Activated T-cell treated with anti-CD3 and anti-CD28 coated beads, Interleukin-2, amount 50 U/mL, for 48 hours (primary cell): ENCODE results near the gene FAM47E.
"Not testable (repeated sequence)": the region's sequence is repeated elsewhere in the genome, so short reads cannot be mapped to it uniquely, and the experiment has no call there.

Experiments used
- DNase-seq, 2 experiments: peaks; one replicate each; pipeline ENCODE4 v3.0.0-alpha.2; 2020

The FAM47E gene

DNA sequence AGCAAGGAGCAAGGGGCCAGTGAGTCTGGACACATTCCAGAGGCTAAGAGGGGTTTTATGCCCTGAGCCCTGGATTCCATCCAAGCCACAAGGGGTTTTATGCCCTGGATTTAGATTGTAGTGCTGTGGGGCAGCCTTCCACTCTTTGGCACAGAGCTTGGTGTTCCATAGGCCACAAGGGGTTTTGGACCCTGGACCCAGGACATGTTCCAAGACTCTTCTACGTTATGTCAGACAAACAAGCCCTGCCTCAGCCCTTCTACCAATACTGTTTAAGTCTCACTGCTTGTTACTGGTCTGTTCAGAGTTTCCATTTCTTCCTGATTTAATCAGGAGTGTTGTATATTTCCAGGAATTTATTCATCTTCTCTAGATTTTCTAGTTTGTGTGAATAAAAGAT, 25.1 kb upstream of the FAM47E start:
- no peak for DNase-seq

DNA sequence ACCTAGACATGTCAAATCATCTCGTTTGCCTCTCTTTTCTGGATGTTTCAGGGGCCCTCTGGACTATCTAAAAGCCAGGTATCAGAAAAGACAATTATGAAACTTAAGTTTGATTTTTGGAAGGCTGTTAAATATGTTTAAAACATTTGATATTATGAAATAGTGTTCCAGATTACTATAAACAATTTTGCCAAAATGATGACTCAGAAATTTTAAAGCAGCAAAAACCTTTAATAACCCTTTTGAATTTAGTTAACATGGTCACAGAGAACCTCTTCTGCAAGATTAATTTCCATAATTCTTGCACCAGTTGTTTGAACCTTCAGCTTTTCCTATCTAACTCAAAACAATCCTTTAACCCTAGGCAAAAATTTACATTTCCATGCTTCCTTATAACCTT, 18.8 kb upstream of the FAM47E start:
- no peak for DNase-seq

DNA sequence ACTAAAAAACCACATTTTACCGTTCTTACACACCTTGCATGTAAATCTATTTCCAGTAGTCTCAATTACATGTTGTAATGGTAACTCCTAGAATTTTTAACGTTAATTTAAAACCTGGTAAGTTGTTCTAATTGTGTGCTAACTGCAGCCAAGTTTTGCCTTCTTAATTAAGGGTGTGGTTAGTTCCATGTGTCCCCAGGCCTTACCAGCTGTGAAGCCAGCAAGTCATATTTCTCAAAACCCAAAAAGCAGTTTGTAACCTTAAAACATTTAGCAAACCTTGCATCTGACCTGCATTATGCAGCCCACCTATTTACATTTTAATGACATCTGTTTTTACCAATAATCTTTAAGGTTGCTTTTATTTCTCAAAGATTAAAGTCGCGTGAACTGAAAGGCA, 18.4 kb upstream of the FAM47E start:
- no peak for DNase-seq

DNA sequence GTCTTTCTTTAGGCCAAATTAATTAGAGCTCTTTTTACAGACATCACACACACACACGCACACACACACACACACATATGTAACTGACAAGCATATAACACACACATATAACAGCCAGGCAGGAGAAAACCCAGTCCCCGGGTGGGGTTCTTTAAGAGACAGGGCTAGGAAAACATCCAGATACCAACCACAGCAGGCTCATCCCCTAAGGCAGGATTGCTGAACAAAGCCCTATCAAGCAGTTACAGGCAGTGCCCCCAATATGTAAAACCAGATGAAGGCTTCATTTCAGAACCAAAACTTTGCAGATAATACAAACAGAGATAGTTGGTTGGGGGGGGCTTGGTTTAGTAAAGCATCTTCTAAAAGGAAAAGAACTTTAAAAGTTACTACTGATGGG, 18.0 kb upstream of the FAM47E start:
- DNase-seq = no peak

DNA sequence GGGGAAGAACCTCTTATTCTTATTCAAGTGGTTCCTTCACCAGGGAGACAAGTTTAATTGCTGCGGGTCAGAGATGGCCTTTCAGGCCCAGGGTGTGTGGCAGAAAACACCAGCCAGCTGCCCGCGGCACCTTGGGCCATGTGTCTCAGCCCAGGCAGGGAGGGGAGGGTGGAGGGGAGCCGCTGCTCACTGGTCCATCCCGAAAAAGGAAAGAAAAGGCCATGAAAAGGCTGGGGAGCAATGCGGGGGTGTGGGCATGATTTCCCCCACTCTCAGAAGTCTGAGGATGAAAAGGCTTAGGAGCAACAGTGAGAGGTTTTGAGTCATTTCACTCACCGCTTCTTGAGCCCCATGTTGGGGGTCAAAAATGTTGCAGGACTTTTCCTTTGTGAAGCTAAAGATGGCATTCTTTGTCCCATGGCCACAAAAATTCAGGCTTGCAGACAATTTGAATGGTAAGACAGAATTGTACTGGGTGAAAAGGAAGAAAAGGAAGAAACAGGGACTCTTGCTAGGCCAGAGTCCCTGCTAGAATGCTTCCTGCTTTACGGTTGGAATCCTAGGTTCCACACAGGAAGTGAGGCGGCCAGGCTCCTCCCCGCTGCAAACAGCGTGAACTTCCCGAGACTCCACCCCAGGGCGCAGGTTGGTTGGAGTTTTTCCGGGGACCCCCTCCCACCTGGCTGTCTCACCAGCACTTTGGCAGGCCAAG, 17.4 kb upstream of the FAM47E start:
- DNase-seq = no peak

DNA sequence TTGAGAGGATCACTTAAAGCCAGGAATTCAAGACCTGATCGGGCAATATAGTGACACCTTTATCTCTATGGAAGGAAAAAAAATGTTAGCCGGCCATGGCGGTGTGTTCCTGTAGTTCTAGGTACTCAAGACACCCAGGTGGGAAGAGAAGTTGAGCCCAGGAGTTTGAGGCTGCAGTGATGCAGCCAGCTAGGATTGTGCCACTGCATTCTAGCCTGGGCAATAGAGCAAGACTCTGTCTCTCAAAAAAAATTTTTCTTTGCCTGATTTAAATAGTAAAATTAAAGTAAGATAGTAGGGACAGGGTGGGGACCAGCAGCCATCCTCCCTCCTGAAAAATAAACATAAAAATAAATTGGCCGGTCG, 16.9 kb upstream of the FAM47E start:
- no peak for DNase-seq

DNA sequence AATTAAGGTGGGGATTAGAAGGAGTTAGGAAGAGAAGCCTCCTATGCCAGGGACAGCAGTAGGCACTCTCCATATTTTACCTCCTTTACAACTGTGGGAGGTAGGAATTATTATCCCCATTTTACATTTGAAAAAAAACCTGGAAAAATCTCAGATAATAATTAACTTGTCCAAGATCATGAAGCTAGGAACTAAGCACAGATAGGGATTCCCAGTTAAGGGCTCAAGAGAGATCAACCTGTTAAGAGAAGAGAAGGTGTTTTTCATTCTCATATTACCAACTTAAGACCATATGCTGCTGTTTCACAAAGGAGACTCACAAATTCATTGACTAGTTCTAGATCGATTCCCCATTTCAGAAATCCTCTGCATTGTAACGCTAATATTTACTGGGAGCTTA, 16.1 kb upstream of the FAM47E start:
- DNase-seq = no peak

DNA sequence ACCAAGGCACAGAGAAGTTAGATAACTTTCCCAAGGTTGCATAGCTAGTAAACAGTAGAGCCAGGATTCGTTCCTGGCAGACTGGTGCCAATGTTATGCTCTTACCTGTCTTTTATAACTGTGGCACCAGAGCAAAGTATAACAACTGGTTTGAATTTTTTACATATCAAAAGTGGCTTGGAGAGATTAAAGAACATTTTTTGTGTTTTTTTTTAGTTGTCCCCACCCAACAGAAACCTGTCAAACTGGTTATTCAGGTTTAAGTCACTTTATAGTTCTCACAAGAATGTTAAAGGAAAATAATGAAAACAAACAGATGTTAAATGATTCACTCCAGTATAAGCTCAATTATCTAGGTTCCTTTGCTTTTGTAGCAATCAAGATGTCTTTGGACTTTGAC, 15.6 kb upstream of the FAM47E start:
- DNase-seq = no peak

DNA sequence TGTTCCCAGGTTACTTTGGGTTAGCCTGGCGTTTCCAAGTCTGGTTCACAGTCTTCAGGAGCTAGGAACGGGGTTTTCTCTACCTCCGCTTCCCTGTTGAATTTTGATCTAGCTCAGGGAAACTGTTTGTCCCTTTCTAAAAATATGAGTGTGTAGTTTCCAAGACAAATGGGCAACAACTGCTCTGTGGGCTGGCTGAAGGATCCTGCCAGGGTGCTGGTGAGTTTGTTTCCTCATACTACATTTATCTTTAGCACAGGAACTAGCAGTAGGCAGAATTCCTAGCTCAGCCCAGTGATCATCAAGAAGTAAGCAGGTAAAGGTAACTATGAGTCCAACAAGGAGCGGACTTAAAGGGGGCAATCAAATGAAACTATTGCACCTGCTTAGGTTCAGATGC, 13.3 kb upstream of the FAM47E start:
- no peak for DNase-seq

DNA sequence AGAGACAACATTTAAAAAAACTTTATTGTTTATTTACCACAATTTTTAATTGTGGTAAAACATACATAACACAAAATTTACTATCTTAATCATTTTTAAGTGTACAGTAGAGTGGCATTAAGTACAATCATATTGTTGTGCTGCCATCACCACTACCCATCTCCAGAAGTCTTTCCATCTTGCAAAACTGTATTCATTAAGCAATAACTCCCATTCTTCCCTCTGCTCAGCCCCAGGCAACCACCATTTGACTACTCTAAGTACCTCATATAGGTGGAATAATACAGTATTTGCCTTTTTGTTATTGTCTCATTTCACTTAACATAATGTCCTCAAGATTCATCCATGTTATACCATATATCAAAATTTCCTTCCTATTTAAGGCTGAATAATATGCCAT, 12.8 kb upstream of the FAM47E start:
- no peak for DNase-seq

DNA sequence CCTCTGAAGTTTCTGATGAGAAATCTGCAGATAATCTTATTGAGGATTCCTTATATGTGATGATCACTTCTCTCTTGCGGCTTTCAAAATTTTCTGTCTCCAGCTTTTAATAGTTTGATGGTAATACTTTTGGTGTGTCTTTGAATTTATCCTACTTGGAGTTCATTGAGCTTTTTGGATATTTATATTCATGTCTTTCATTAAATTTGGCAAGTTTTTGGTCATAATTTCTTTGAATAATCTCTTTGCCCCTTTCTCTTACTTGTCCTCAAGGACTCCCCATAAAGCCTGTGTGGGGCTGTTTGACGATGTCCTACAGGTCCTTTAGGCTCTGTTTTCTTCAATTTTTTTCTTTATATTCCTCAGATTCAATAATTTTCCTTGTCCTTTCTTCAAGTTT, 11.3 kb upstream of the FAM47E start:
- no peak for DNase-seq

DNA sequence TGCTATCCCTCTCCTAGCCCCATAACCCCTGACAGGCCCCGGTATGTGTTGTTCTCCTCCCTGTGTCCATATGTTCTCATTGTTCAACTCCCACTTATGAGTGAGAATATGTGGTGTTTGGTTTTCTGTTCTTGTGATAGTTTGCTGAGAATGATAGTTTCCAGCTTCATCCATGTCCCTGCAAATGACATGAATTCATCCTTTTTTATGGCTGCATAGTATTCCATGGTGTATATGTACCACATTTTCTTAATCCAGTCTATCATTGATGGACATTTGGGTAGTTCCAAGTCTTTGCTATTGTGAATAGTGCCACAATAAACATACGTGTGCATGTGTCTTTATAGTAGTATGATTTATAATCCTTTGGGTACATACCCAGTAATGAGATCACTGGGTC, 7.6 kb upstream of the FAM47E start:
- not testable (repeated sequence) for DNase-seq

DNA sequence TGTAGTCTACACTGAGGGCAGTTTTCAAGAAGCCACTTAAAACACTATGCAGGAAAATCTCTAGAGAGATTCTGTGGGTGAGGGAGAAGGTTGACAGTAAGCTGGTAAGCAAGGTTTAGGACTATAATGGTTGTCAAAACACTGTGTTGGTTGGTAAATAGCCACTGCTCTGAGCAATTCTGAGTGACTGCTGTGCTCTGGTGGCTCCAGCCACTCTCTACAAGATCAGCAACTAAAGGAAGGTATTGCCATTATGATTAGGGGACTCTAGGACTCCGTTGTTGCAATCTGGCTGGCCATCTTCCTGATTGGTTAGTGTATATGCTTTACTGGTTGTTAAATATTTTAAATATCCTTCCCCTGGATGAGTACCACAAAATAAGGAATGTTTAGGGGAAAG, 5.5 kb upstream of the FAM47E start:
- no peak for DNase-seq

DNA sequence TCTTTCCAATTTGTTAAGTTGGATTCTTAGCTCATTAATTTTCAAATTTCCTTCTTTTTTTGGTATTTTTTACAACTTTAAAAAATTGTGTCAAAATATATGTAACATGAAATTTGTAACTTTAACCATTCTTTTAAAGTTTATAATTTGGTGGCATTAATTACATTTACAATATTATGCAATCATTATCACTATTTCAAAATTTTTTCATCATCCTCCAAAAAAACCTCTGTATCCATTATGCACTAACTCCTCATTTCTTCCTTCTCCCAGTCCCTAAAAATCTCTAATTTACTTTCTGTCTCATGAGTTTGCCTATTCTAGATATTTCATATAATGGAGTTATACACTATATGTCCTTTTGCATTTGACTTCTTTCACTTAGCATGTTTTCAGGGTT, 4.7 kb upstream of the FAM47E start:
- DNase-seq = no peak

DNA sequence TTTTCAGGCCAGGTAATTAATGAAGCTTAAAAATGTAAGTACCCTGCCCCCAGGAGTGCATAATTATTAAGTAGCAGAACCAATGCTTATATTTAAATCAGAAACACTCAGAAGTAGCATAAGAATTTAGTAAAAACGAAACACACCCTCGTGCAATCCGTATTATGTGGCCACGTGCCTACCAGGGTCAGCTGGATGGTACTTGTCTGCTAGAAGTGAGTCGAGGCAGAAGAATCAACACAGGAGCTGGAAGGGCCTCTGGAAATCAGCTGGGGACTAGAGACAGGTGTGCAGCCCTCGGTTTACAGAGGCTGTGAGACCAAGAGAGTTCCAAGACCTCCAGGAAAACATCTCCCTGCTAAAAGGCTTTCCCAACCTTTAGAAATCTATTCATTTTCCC, 559 bp upstream of the FAM47E start:
- DNase-seq = peak in 1 of 2 experiments; percentile 17

DNA sequence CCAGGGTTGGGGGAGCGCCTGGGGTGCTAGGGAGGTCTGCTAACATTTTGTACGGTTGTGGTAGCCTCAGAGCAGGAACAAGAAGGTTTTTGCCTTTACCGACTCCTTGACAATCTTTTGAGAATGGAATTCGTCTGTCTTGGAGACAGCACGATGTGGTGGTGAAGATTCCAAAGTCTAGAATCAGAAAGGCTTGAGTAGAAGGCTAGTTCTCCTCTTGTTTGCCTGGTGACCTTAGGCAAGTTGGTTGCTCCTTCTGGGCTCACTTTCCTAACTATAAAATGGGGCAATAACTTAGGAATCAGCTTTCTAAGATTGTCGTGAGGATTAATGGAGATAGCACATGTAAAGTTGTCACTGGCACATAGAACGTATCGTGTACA, 741 bp downstream of the FAM47E start:
- no peak for DNase-seq

DNA sequence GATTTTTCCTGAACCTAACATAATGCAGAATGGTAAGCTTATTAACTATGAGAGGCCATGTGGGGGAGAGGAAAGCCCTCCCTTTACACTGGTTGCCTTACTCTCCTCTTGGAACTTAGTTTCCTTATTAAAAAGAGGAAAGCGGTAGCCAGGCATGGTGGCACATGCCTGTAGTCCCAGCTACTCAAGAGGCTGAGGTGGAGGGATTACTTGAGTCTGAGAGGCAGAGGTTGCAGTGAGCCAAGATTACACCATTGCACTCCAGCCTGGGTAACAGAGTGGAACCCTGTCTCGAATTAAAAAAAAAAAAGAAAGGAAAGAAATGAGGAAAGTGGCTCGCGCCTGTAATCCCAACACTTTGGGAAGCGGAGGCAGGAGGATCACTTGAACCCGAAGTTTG, 2.0 kb downstream of the FAM47E start:
- no peak for DNase-seq

DNA sequence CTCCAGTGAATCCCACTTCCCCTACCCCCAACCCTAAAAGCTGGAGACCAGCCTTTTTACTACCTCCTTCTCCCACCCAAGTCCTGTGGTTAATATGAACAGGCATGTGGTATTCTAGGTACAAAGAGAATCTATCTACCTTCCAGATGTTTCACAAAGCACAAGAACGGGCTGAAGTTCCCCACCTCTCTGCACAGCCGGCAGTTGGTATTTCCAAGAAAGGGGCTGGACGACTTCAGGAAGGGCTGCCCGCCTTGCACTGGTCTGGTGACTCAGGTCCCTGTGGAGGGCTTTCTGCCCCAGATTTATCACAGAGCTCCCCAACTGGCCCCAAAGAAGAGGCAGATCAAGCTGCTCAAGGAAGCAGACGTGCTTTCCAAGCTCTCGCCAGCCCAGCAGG, 4.5 kb downstream of the FAM47E start:
- DNase-seq = no peak

DNA sequence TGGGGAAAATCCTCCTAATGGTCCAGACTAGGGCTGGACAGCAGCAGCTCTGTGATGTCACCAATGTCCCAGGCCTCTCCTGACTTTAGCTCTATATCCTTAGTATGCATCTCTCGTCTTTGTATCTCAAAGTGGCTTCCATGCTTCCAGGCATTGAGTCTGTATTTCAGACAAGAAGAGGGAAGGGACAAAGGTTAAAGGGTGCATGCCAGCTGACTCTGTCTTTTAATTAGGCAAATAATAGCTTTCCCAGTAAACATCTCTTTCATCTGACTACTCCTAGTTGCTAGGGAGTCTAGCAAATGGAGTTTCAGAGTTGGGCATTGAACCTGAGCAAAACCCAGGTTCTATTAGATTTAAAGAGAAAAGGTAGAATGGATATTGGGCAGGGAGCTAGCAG, 5.4 kb downstream of the FAM47E start:
- no peak for DNase-seq

DNA sequence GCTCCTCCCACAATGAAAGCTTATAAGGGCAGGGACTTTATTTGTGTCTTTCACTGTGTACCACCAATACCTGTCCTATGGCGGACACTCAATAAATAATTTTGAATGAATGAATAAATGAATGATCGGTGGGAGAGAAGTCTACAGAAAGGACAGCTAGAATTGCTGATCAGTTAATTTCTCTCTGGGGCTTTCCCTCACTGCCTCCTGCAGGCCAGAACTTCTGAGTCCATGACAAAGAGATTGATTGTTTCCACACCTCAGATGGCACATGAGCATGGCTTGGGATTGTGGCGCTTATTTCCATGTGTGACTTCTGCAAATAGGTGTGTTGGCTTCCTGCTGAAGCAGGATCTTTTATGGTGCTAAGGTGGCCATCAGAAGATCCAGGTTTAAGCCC, 6.3 kb downstream of the FAM47E start:
- DNase-seq = no peak

DNA sequence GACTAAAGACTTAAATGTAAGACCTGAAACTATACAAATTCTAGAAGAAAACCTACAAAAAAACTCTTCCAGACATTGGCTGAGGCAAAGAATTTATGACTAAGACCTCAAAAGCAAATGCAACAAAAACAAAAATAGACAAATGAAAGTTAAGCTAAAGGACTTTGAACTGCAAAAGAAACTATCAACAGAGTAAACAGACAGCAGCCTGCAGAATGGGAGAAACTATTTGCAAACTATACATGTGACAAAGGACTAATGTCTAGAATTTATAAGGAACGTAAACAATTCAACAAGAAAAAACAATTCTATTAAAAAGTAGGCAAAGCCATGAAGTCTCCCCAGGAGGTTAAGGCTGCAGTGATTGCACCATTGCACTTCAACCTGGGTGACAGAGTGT, 9.1 kb downstream of the FAM47E start:
- DNase-seq = no peak

DNA sequence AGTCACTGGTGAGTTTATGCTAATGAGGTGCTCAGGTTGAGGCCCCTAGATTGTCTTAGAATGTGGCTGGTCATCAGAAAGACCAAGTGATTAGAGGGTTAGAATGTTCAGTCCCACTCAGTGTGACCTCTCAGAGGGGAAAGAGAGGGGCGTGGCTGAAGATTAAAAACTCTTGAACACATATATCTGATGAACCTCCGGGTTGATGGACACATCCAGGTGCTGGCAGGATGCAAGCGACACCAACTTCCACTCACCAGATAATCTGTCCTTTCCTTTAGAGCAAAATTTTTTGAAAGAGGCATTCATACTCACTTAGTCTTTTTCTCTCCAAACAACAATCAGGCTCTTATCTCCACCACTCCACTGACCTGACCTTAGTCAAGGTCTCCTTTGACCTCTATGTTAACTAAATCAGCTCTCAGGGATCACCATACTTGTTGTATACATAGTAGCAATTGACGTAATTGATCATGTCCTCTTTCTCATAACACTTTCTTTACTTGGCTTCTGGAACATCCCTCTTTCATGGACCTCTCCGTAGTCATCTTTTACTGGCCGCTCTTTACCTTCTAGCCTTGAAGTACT, 14.2 kb downstream of the FAM47E start:
- no peak for DNase-seq

DNA sequence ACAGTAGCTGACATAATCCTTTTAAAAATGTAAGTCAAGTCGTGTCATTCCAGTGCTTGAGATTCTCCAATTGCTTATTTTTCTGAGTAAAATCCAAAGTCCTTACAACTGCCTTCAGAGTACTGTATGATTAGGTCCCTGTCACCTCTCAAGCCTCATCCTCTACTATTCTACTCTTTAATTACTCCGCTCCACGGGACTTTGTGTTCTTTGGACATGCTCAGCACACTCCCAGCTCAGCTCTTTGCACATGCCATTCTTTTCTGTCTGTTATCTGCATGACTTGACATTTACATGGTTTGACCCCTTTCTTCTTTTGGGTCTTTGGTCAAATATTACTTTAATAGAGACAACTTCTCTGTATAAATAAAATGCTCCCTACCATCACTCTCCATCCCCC, 15.1 kb downstream of the FAM47E start:
- DNase-seq = no peak

DNA sequence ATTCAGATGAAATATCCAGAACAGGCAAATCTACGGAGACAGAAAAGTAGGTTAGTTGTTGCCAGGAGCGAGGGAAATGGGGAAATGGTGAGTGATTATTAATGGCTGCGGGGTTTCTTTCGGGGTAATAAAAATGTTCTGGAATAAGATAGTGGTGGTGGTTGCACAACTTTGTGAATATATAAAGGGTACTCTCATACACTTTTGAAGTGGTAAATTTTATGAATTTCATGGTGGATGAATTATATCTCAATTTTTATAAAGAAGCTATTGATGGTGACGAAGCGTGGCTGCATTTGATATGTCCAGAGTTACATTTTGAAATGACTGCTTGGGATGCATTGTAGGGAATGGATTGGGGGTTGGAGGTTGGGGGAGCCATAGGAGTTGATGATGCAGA, 16.3 kb downstream of the FAM47E start:
- no peak for DNase-seq
